ENCODE results near the gene HMCN1.

Gene HMCN1

GRCh38 chr1:186228749-186229148, 494.6 kb downstream of the HMCN1 start:
- no peak overlapping the region for H3K27ac ChIP-seq

GRCh38 chr1:186231861-186232436, 497.8 kb downstream of the HMCN1 start:
- no peak for TF ChIP-seq ZFX (IDR thresholded peaks at IDR 0.05)
- TF ChIP-seq CTCF (conservative IDR thresholded peaks at IDR 0.05): no peak
- H3K27ac ChIP-seq: no peak overlapping the region

More at GRCh38 chr1:186228749-186229148, 494.6 kb downstream of the HMCN1 start:
- TF ChIP-seq ZFX (IDR thresholded peaks at IDR 0.05) (no peak), CTCF (conservative IDR thresholded peaks at IDR 0.05) (no peak)

- no peak for TF ChIP-seq CTCF (conservative IDR thresholded peaks at IDR 0.05)
- no peak for TF ChIP-seq ZFX (IDR thresholded peaks at IDR 0.05)
- H3K27ac ChIP-seq: no peak overlapping the region
Measured at GRCh38 chr1:186234976-186235686, 500.9 kb downstream of the HMCN1 start.

GRCh38 chr1:186235696-186236095, 501.5 kb downstream of the HMCN1 start:
- no peak overlapping the region for H3K27ac ChIP-seq
- TF ChIP-seq CTCF (conservative IDR thresholded peaks at IDR 0.05) (no peak), ZFX (IDR thresholded peaks at IDR 0.05) (no peak)

- TF ChIP-seq CTCF (conservative IDR thresholded peaks at IDR 0.05) (no peak), ZFX (IDR thresholded peaks at IDR 0.05) (no peak)
- no peak overlapping the region for H3K27ac ChIP-seq
Measured at GRCh38 chr1:186236921-186237320, 502.7 kb downstream of the HMCN1 start.

GRCh38 chr1:186239171-186239570, 505.0 kb downstream of the HMCN1 start:
- H3K27ac ChIP-seq: no peak overlapping the region
- TF ChIP-seq CTCF (conservative IDR thresholded peaks at IDR 0.05) (no peak), ZFX (IDR thresholded peaks at IDR 0.05) (no peak)

- TF ChIP-seq CTCF (conservative IDR thresholded peaks at IDR 0.05) (no peak), ZFX (IDR thresholded peaks at IDR 0.05) (no peak)
- no peak overlapping the region for H3K27ac ChIP-seq
Measured at GRCh38 chr1:186240436-186240835, 506.2 kb downstream of the HMCN1 start.

Measured in C4-2B (cell line).